Measurements from ENCODE around the gene ERMARD.

The ERMARD gene

GRCh38 chr6:169801396-169802160, 50.2 kb downstream of the ERMARD start:
- H3K4me3 ChIP-seq (replicated peaks; ENCODE audit: low read depth, low read length), result no peak overlapping the region
- TF ChIP-seq CTCF (IDR thresholded peaks at IDR 0.05; ENCODE audit: low read length, missing control alignments), result no peak
- DNase-seq (ENCODE audit: low read depth), result no peak

DNA sequence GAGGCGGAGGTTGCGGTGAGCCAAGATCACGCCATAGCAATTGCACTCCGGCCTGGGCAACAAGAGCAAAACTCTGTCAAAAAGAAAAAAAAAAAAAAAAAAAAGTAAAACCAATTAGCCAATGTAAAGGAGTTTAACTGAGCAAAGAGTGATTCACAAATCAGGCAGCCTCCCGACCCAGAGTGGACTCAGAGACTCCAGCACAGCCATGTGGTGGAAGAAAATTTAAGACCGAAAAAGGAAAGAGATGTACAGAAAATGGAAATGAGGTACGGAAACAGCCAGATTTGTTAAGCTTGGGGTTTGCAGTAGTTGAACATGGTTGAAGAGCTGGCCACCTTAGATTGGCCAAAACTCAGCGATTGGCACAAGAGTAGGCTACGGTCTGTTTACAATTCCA, 51.4 kb downstream of the ERMARD start:
- DNase-seq (ENCODE audit: low read depth), result no peak
- TF ChIP-seq CTCF (IDR thresholded peaks at IDR 0.05; ENCODE audit: low read length, missing control alignments), result no peak
- H3K4me3 ChIP-seq (replicated peaks; ENCODE audit: low read depth, low read length), result no peak overlapping the region

- no peak for TF ChIP-seq CTCF (IDR thresholded peaks at IDR 0.05; ENCODE audit: low read length, missing control alignments)
- no peak overlapping the region for H3K4me3 ChIP-seq (replicated peaks; ENCODE audit: low read depth, low read length)
- DNase-seq (ENCODE audit: low read depth), result no peak
Observed at GRCh38 chr6:169803271-169803811, 51.9 kb downstream of the ERMARD start.

DNA sequence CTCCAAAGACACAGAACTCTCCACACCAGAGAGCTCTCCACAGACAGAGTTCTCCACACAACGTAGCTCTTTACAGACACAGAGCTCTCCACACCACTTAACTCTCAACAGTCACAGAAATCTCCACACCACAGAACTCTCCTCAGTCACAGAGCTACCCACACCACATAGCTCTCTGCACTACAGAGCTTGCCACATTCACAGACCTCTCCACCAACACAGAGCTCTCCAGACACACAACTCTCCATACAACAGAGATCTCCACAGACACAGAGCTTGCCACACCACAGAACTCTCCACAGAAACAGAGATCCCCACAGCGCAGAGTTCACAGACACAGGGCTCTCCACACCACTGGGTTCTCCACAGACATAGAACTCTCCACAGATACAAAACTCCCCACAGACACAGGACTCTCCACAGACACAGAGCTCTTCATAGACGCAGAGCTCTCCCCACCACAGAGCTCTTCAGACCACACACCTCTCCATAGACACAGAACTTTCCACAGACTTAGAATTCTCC, 52.5 kb downstream of the ERMARD start:
- no peak for DNase-seq (ENCODE audit: low read depth)
- no peak overlapping the region for H3K4me3 ChIP-seq (replicated peaks; ENCODE audit: low read depth, low read length)
- TF ChIP-seq CTCF (IDR thresholded peaks at IDR 0.05; ENCODE audit: low read length, missing control alignments), result no peak

DNA sequence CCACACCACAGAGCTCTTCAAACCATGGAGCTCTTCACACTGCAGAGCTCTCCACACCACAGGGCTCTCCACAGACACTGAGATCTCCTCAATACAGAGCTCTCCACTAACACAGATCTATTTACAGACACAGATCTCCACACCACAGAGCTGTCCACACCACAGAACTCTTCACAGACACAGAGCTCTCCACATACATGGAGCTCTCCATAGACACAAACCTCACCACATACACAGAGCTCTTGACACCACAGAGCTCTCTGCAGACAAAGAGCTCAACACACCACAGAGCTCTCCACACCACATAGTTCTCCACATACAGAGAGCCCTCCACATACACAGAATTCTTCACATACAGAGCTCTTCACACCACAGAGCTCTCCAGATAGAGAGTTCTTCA, 53.0 kb downstream of the ERMARD start:
- no peak for TF ChIP-seq CTCF (IDR thresholded peaks at IDR 0.05; ENCODE audit: low read length, missing control alignments)
- H3K4me3 ChIP-seq (replicated peaks; ENCODE audit: low read depth, low read length), result no peak overlapping the region
- DNase-seq (ENCODE audit: low read depth), result no peak

DNA sequence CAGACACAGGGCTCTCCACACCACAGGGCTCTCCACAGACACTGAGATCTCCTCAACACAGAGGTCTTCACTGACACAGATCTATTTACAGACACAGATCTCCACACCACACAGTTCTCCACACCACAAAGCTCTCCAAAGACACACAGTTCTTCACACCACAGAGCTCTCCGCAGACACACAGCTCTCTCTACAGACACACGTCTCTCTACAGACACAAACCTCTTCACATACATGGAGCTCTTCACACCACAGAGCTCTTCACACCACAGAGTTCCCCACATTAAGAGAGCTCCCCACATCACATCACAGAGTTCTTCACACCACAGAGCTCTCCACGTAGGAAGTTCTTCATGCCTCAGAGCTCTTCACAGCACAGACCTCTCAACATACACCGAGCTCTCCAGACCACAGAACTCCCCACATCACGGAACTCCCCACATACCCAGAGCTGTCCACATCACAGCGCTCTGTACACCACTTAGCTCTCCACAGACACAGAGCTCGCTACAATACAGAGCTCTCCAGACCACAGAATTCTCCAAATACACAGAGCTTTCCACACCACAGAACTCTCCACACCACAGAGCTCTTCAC, 53.9 kb downstream of the ERMARD start:
- no peak for TF ChIP-seq CTCF (IDR thresholded peaks at IDR 0.05; ENCODE audit: low read length, missing control alignments)
- no peak for DNase-seq (ENCODE audit: low read depth)
- H3K4me3 ChIP-seq (replicated peaks; ENCODE audit: low read depth, low read length), result no peak overlapping the region
